Transverse colon (tissue), 4 donors: Measurements from ENCODE around the gene RANBP6. TPM values are rescaled to one million over a fixed set of nuclear protein-coding genes. Genes with fewer than 3 reads are reported as not detected.

Source experiments
- DNase-seq: peaks from one replicate; pipeline ENCODE4 v3.0.0-alpha.2; 2019
- H3K27ac ChIP-seq, 4 donors: fragments of 200-600 bp; sonication (generic); 2 replicates each; pipeline ENCODE4 v1.5.1; 2016 to 2018; ENCODE audit warnings: inconsistent platforms in 4 of 4
- H3K27me3 ChIP-seq: fragments of 200-600 bp; sonication (generic); 2 replicates; pipeline ENCODE4 v1.5.1; 2017; ENCODE audit warnings: inconsistent platforms
- H3K36me3 ChIP-seq, 4 donors: fragments of 200-600 bp; sonication (generic); 2 replicates each; pipeline ENCODE4 v1.5.1; 2017 to 2019; ENCODE audit warnings: inconsistent platforms in 4 of 4
- H3K4me1 ChIP-seq, 4 donors: fragments of 200-600 bp; sonication (generic); 2 replicates each; pipeline ENCODE4 v1.5.1; 2017 to 2020; ENCODE audit warnings: inconsistent platforms in 4 of 4
- H3K4me3 ChIP-seq, 4 donors: fragments of 200-600 bp; sonication (generic); 1 replicate in 1 of 4; 2 replicates in 3 of 4; pipeline versions ENCODE4 v1.5.1 to v1.6.1; 2017 to 2019; ENCODE audit warnings: inconsistent platforms in 4 of 4
- H3K9me3 ChIP-seq, 2 donors: fragments of 200-600 bp; sonication (generic); 2 replicates each; pipeline ENCODE4 v1.5.1; 2017 to 2019; ENCODE audit warnings: inconsistent platforms in 2 of 2
- CTCF ChIP-seq, 5 experiments: fragments of 200-600 bp in 3 of 5; fragments of 450-650 bp in 2 of 5; sonication (generic) in 3 of 5; IDR thresholded peaks; 1 replicate in 2 of 5; 2 replicates in 3 of 5; pipeline ENCODE4 v1.5.1; 2016 to 2017; ENCODE audit warnings: antibody characterized with exemption in 5 of 5, inconsistent platforms in 3 of 5, mild to moderate bottlenecking in 2 of 5, moderate library complexity in 1 of 5
- EP300 ChIP-seq: sonication (generic); formaldehyde crosslinking; IDR thresholded peaks from one replicate; pipeline ENCODE4 v1.6.1; 2017; ENCODE audit warnings: antibody characterized with exemption, low read depth
- POLR2A ChIP-seq: fragments of 450-650 bp; IDR thresholded peaks from one replicate; pipeline ENCODE4 v1.6.1; 2016; ENCODE audit warnings: antibody characterized with exemption, mild to moderate bottlenecking, moderate library complexity
- POLR2AphosphoS5 ChIP-seq, 3 donors: sonication (generic); formaldehyde crosslinking; IDR thresholded peaks; one replicate each; pipeline ENCODE4 v1.6.1; 2016; ENCODE audit warnings: antibody characterized with exemption in 3 of 3
- WGBS, 2 donors: methylation state at CpG; one replicate each; pipeline ENCODE4 v1.1.5; 2018; ENCODE audit warnings: low coverage in 1 of 2; 5-methylcytosine and 5-hydroxymethylcytosine counted together
- in situ Hi-C, 4 donors: fragments of 200-750 bp; cut with MboI; loops; one replicate each; pipeline versions ENCODE4 v1.15.0 to v1.15.1; 2017; ENCODE audit warnings: low sequenced_read_pairs in 3 of 4, low pct_ligation_motif_present in 1 of 4, low pct_unique_long_range_greater_than_20kb in 1 of 4
- intact Hi-C: fragments of 100-400 bp; cut with DNase I; formaldehyde crosslinking; loops from one replicate; pipeline ENCODE4 v1.15.1; 2023; ENCODE audit warnings: low total_unique reads
- total RNA-seq, 4 donors: library from RNA; depleted of rRNA; stranded (reverse); fragments of >200 nt; gene quantifications; one replicate each; pipeline ENCODE4 v1.1.0, GENCODE V29; 2016

RANBP6 gene
- total RNA-seq, 4 donors from 2014 or later = 8.6 to 19.8 (median 8.9) TPM

- Histone ChIP-seq H3K36me3 (peaks cover 0 to 6% (median 2%) of the 10 kb centered on the region in 4 donors), H3K4me3 (peak overlapping the region; percentile 88 to 100 (median 93)), H3K9me3 (no peaks in the 10 kb centered on the region), H3K27ac (peak overlapping the region; percentile 98 to 100 (median 99)), H3K4me1 (peaks cover 0 to 47% (median 15%) of the 10 kb centered on the region in 4 donors), H3K27me3 (no peaks in the 10 kb centered on the region)
- no peak for TF ChIP-seq CTCF (IDR thresholded peaks at IDR 0.05)
- TF ChIP-seq POLR2A = peak; percentile 48
- peak in 2 of 3 donors; percentile 36 to 44 for TF ChIP-seq POLR2AphosphoS5 (IDR thresholded peaks at IDR 0.05)
- no peak for TF ChIP-seq EP300
- in situ Hi-C loops = loop anchor here in 1 of 4 donors (25.0 kb wide), 1 partner anchor 1320 kb away; the partner anchor contains the start of gene CDC37L1
- WGBS, 2 donors = 1% methylated on average over 54 of the region's 59 CpGs; no CpG with 5 or more reads in 1 of the 2 donors
- peak; percentile 41 for DNase-seq
- intact Hi-C loops = no loop called here
Observed at GRCh38 chr9:6007058-6007769, 8.2 kb downstream of the RANBP6 start.

- whole genome bisulfite sequencing, 2 donors = 0 to 3% methylated on average over 3 to 13 of the region's 13 CpGs
- intact Hi-C loops = no loop called here
- Histone ChIP-seq H3K9me3 (no peaks in the 10 kb centered on the region), H3K27me3 (no peaks in the 10 kb centered on the region), H3K36me3 (peaks cover 0 to 6% (median 2%) of the 10 kb centered on the region in 4 donors), H3K4me1 (peaks cover 0 to 42% (median 15%) of the 10 kb centered on the region in 4 donors), H3K4me3 (peak overlapping the region; percentile 88 to 100 (median 93)), H3K27ac (peak overlapping the region; percentile 98 to 100 (median 99))
- peak; percentile 95 for DNase-seq
- in situ Hi-C loops = loop anchor here in 1 of 4 donors (25.0 kb wide), 1 partner anchor 1319 kb away; the partner anchor contains the start of gene CDC37L1
- TF ChIP-seq POLR2AphosphoS5 (IDR thresholded peaks at IDR 0.05) (no peak), POLR2A (no peak), EP300 (no peak), CTCF (IDR thresholded peaks at IDR 0.05) (no peak)
Observed at GRCh38 chr9:6006749-6007057, 8.7 kb downstream of the RANBP6 start.

- in situ Hi-C loops (loop anchor here in 1 of 4 donors (25.0 kb wide), 1 partner anchor 1314 kb away; the partner anchor contains the start of gene CDC37L1), intact Hi-C loops (no loop called here)
- 98 to 100% methylated on average over 2 of the region's 2 CpGs for WGBS, 2 donors
- H3K36me3 ChIP-seq = peaks cover 0 to 6% (median 2%) of the 10 kb centered on the region in 4 donors
- no peaks in the 10 kb centered on the region for H3K9me3 ChIP-seq
- H3K27me3 ChIP-seq = no peaks in the 10 kb centered on the region
- DNase-seq = no peak
- no peak overlapping the region for H3K4me3 ChIP-seq
- no peak overlapping the region for H3K27ac ChIP-seq
- TF ChIP-seq POLR2AphosphoS5 (IDR thresholded peaks at IDR 0.05) = no peak
- no peak for TF ChIP-seq CTCF (IDR thresholded peaks at IDR 0.05)
- TF ChIP-seq EP300 = no peak
- no peak for TF ChIP-seq POLR2A
- H3K4me1 ChIP-seq = peaks cover 0 to 42% (median 2%) of the 10 kb centered on the region in 4 donors
Observed at GRCh38 chr9:6000955-6001354, 14.5 kb downstream of the RANBP6 start.

GRCh38 chr9:5999443-6000101 lies 15.9 kb downstream of the RANBP6 start:
- in situ Hi-C loops = loop anchor here in 1 of 4 donors (25.0 kb wide), 1 partner anchor 1312 kb away; the partner anchor contains the start of gene CDC37L1
- H3K27me3 ChIP-seq = no peaks in the 10 kb centered on the region
- TF ChIP-seq EP300 = no peak
- no peak overlapping the region for H3K27ac ChIP-seq
- no peaks in the 10 kb centered on the region for H3K36me3 ChIP-seq
- intact Hi-C loops = no loop called here
- peaks cover 0 to 29% (median 0%) of the 10 kb centered on the region in 4 donors for H3K4me1 ChIP-seq
- DNase-seq = no peak
- H3K9me3 ChIP-seq = no peaks in the 10 kb centered on the region
- 73 to 85% methylated on average over 2 of the region's 2 CpGs for WGBS, 2 donors
- H3K4me3 ChIP-seq = no peak overlapping the region
